GM23248 (cell line): ENCODE measurements around the gene NEDD4L.

Experiments used
- EZH2 ChIP-seq: fragments of 200-600 bp; sonication (generic); IDR thresholded peaks from 2 replicates; pipeline ENCODE4 v1.6.1; 2018; ENCODE audit warnings: antibody characterized with exemption, mild to moderate bottlenecking; ENCODE audit not compliant: insufficient read depth, poor library complexity, severe bottlenecking
- EZH2phosphoT487 ChIP-seq: fragments of 200-600 bp; sonication (generic); IDR thresholded peaks from 2 replicates; pipeline ENCODE4 v1.6.1; 2018; ENCODE audit warnings: antibody characterized with exemption, moderate library complexity, mild to moderate bottlenecking, low read depth; ENCODE audit not compliant: insufficient read depth

DNA sequence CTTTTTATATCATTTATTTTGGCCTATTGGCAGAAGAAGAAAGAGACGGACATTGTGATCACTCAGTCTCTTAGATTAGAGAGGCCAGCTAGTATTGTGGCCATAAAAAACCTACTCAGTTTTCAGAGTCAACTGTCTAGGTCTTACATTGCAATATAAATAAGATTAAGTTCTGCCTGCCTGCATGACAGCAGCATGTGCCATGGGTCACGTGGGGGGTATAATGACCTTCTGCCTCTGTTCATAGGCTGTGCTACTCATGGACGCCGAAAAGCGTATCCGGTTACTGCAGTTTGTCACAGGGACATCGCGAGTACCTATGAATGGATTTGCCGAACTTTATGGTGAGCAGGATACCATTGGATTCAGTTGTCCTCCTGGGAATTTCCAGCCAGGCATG lies 346.4 kb downstream of the NEDD4L start:
- TF ChIP-seq EZH2, result no peak
- no peak for TF ChIP-seq EZH2phosphoT487
